Endothelial cell (in vitro differentiated cells): Measurements from ENCODE around the gene FAM118B. TPM values are rescaled to one million over a fixed set of nuclear protein-coding genes. Genes with fewer than 3 reads are reported as not detected.

Experiments
- DNase-seq: peaks from one replicate; pipeline ENCODE4 v3.0.0; 2021; ENCODE audit warnings: low spot score
- H3K27ac Mint-ChIP-seq: one replicate; pipeline ENCODE4 v1.8.0; 2021; ENCODE audit warnings: mixed read lengths, inconsistent platforms; ENCODE audit not compliant: unreplicated experiment
- H3K27me3 Mint-ChIP-seq: one replicate; pipeline ENCODE4 v1.8.0; 2021; ENCODE audit warnings: mild to moderate bottlenecking, moderate library complexity, mixed read lengths, inconsistent platforms; ENCODE audit not compliant: unreplicated experiment
- H3K36me3 Mint-ChIP-seq: one replicate; pipeline ENCODE4 v1.8.0; 2021; ENCODE audit warnings: mild to moderate bottlenecking, low read depth, mixed read lengths, inconsistent platforms; ENCODE audit not compliant: unreplicated experiment
- H3K4me1 Mint-ChIP-seq: one replicate; pipeline ENCODE4 v1.8.0; 2021; ENCODE audit warnings: mild to moderate bottlenecking, mixed read lengths, inconsistent platforms; ENCODE audit not compliant: unreplicated experiment
- H3K4me3 Mint-ChIP-seq: one replicate; pipeline ENCODE4 v1.8.0; 2021; ENCODE audit warnings: mild to moderate bottlenecking, mixed read lengths, inconsistent platforms; ENCODE audit not compliant: unreplicated experiment
- H3K9me3 Mint-ChIP-seq: one replicate; pipeline ENCODE4 v1.8.0; 2021; ENCODE audit warnings: mixed read lengths, inconsistent platforms; ENCODE audit not compliant: unreplicated experiment
- CTCF ChIP-seq: fragments of 200-600 bp; sonication (generic); IDR thresholded peaks from one replicate; pipeline ENCODE4 v1.5.0; 2021; ENCODE audit warnings: antibody characterized with exemption; ENCODE audit not compliant: unreplicated experiment
- total RNA-seq: library from RNA; stranded (reverse); fragmentation: NEBNext Ultra II Directional; extraction: Animal tissue kit (Norgen Biotek cat#: 25700); gene quantifications from one replicate; pipeline ENCODE4 v1.2.1, GENCODE V29; 2021; ENCODE audit not compliant: unreplicated experiment

Gene FAM118B
- total RNA-seq, 1 donor from 2014 or later, result 48.1 TPM

GRCh38 chr11:126226334-126227084 is 14.9 kb downstream of the FAM118B start:
- no peak for DNase-seq
- H3K27me3 Mint-ChIP-seq, result no peaks in the 10 kb centered on the region
- peaks cover 3% of the 10 kb centered on the region for H3K36me3 Mint-ChIP-seq
- no peak for TF ChIP-seq CTCF
- no peaks in the 10 kb centered on the region for H3K9me3 Mint-ChIP-seq
- no peak overlapping the region for H3K4me3 Mint-ChIP-seq
- H3K27ac Mint-ChIP-seq, result no peak overlapping the region
- H3K4me1 Mint-ChIP-seq, result peaks cover 4% of the 10 kb centered on the region

- Mint-ChIP-seq H3K27ac (no peak overlapping the region), H3K27me3 (no peaks in the 10 kb centered on the region), H3K4me3 (no peak overlapping the region), H3K9me3 (no peaks in the 10 kb centered on the region), H3K36me3 (peaks cover 3% of the 10 kb centered on the region), H3K4me1 (peaks cover 4% of the 10 kb centered on the region)
- TF ChIP-seq CTCF, result no peak
- no peak for DNase-seq
These were observed 18.4 kb downstream of the FAM118B start for GRCh38 chr11:126229858-126230540.

GRCh38 chr11:126231725-126232459 is 20.3 kb downstream of the FAM118B start:
- H3K36me3 Mint-ChIP-seq, result peaks cover 8% of the 10 kb centered on the region
- DNase-seq, result no peak
- no peaks in the 10 kb centered on the region for H3K27me3 Mint-ChIP-seq
- H3K27ac Mint-ChIP-seq, result no peak overlapping the region
- H3K9me3 Mint-ChIP-seq, result no peaks in the 10 kb centered on the region
- H3K4me3 Mint-ChIP-seq, result no peak overlapping the region
- no peak for TF ChIP-seq CTCF
- H3K4me1 Mint-ChIP-seq, result peaks cover 4% of the 10 kb centered on the region

- peaks cover 8% of the 10 kb centered on the region for H3K36me3 Mint-ChIP-seq
- no peak for TF ChIP-seq CTCF
- no peak overlapping the region for H3K4me3 Mint-ChIP-seq
- peaks cover 4% of the 10 kb centered on the region for H3K4me1 Mint-ChIP-seq
- no peak for DNase-seq
- H3K9me3 Mint-ChIP-seq, result no peaks in the 10 kb centered on the region
- no peaks in the 10 kb centered on the region for H3K27me3 Mint-ChIP-seq
- H3K27ac Mint-ChIP-seq, result no peak overlapping the region
These were observed 21.1 kb downstream of the FAM118B start for GRCh38 chr11:126232683-126233082.

- no peak for TF ChIP-seq CTCF
- no peak for DNase-seq
- no peak overlapping the region for H3K27ac Mint-ChIP-seq
- H3K27me3 Mint-ChIP-seq, result peaks cover 1% of the 10 kb centered on the region
- peaks cover 8% of the 10 kb centered on the region for H3K36me3 Mint-ChIP-seq
- peaks cover 4% of the 10 kb centered on the region for H3K4me1 Mint-ChIP-seq
- H3K9me3 Mint-ChIP-seq, result no peaks in the 10 kb centered on the region
- no peak overlapping the region for H3K4me3 Mint-ChIP-seq
These were observed 21.8 kb downstream of the FAM118B start for GRCh38 chr11:126233391-126233790.
